Omental fat pad (tissue), 4 donors: ENCODE data around the gene APBB1IP. TPM values are rescaled to one million over a fixed set of nuclear protein-coding genes. Genes with fewer than 3 reads are reported as not detected.

Source experiments
- ATAC-seq: fragments of 150-250 bp; one replicate; pipeline ENCODE4 v1.9.1; 2016; ENCODE audit warnings: mild to moderate bottlenecking, moderate library complexity; ENCODE audit not compliant: low FRiP score
- DNase-seq: peaks from one replicate; pipeline ENCODE4 v3.0.0-alpha.2; 2019; ENCODE audit warnings: low spot score
- CTCF ChIP-seq, 3 donors: fragments of 450-650 bp; IDR thresholded peaks; one replicate each; pipeline ENCODE4 v1.5.1; 2016 to 2017; ENCODE audit warnings: antibody characterized with exemption in 3 of 3, mild to moderate bottlenecking in 3 of 3, moderate library complexity in 2 of 3
- total RNA-seq, 4 donors: library from RNA; depleted of rRNA; stranded (reverse); fragments of >200 nt; gene quantifications; one replicate each; pipeline ENCODE4 v1.1.0, GENCODE V29; 2016

The APBB1IP gene
- total RNA-seq, 4 donors from 2014 or later, result 8.5 to 23.5 (median 20.5) TPM

DNA sequence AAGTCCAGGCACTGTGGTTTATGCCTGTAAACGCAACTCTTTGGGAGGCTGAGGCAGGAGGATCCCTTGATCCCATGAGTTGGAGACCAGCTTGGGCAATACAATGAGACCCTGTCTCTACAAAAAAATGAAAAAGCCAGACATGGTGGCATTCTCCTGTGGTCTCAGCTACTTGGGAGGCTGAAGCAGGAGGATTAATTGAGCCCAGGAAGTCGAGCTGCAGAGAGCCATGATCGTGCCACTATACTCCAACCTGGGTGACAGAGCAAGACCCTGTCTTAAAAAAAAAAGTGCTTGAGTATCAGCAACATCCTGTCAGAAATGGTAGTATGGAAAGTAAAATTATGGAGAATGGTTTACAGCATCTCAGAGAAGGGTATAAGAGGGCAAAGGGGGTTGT is 11.6 kb downstream of the APBB1IP start:
- DNase-seq, result no peak
- no peak for TF ChIP-seq CTCF (IDR thresholded peaks at IDR 0.05)
- ATAC-seq, result no peak

GRCh38 chr10:26451903-26452302 is 13.8 kb downstream of the APBB1IP start:
- no peak for TF ChIP-seq CTCF (IDR thresholded peaks at IDR 0.05)
- ATAC-seq, result no peak

DNA sequence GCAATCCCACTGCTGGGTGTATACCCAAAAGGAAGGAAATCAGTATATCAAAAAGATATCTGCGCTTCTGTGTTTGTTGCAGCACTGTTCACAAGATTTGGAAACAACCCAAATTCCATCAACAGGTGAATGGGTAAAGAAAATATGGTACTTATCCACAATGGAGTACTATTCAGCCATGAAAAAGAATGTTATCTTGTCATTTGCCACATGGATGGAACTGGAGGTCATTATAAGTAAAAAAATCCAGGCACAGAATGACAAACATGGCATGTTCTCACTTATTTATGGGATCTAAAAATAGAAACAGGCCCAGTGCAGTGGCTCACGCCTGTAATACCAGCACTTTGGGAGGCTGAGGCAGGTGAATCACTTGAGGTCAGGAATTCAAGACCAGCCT is 15.7 kb downstream of the APBB1IP start:
- TF ChIP-seq CTCF (IDR thresholded peaks at IDR 0.05), result no peak
- no peak for ATAC-seq
- DNase-seq, result no peak

More at GRCh38 chr10:26451903-26452302, 13.8 kb downstream of the APBB1IP start:
- DNase-seq, result no peak

GRCh38 chr10:26454891-26455290 is 16.8 kb downstream of the APBB1IP start:
- ATAC-seq (no peak), DNase-seq (no peak)
- TF ChIP-seq CTCF (IDR thresholded peaks at IDR 0.05), result no peak

DNA sequence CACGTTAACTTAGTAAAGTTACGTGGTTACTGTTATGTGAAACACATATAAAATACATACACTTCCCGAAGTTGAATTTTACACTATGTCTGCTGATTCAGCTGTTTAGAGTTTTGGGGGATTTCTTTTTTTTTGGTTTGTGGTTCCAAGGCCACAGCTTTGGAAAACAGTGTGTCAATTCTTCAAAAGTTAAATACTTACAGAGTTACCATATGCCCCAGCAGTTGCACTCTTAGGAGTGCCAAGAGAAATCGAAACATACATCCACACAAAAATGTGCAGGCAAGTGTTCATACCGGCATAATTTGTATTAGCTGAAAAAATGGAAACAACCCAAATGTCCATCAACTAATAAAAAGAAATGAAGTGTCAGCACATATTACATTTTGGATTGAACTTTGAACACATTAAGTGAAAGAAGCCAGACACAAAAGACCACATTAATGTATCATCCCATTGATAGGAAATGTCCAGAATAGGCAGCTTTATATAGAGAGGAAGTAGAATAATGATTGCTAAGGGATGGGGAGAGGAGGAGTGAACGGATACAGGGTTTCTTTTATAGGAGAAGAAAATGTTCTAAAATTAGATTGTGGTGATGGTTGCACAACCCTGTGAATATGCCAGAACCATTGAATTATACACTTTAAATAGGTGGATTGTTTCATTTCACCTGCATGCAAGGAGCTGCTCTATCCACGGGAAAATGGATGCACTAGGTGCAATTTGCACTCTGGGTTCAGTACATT is 17.6 kb downstream of the APBB1IP start:
- TF ChIP-seq CTCF (IDR thresholded peaks at IDR 0.05), result no peak
- ATAC-seq (no peak), DNase-seq (no peak)

DNA sequence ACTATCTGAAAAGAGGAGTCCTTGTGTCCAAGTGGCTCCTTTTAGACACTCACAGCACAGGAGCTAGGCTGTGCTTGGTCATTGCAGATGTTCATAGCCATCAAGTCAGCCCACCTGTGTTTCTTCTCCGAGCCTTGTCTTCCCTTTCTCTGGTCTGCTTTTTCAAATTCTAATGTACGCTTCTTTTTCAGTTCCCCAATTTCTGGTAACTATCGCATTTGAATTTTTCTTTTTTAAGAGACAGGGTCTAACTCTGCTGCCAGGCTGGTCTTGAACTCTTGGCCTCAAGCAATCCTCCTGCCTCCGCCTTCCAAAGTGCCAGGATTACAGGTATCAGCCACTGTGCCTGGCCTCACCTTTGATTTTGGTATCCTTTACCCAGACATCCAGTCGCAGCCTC is 18.9 kb downstream of the APBB1IP start:
- no peak for ATAC-seq
- TF ChIP-seq CTCF (IDR thresholded peaks at IDR 0.05), result no peak
- DNase-seq, result no peak

GRCh38 chr10:26460736-26461135 is 22.6 kb downstream of the APBB1IP start:
- no peak for TF ChIP-seq CTCF (IDR thresholded peaks at IDR 0.05)
- no peak for ATAC-seq
- DNase-seq, result no peak
